Neuron (in vitro differentiated cells): ENCODE results near the gene ZBTB20.

ENCODE experiments used
- H2AFZ ChIP-seq: one replicate; pipeline ENCODE4 v1.6.1; 2013; ENCODE audit warnings: low read depth, mild to moderate bottlenecking, inconsistent platforms, low read length, moderate library complexity
- H3K27me3 ChIP-seq: one replicate; pipeline ENCODE4 v1.6.1; 2013; ENCODE audit warnings: low read length; ENCODE audit not compliant: insufficient read depth
- H3K36me3 ChIP-seq: one replicate; pipeline ENCODE4 v1.6.1; 2013; ENCODE audit warnings: low read length; ENCODE audit not compliant: insufficient read depth
- H3K4me1 ChIP-seq: one replicate; pipeline ENCODE4 v1.6.1; 2013; ENCODE audit warnings: low read length; ENCODE audit not compliant: insufficient read depth
- H3K4me3 ChIP-seq: 2 replicates; pipeline ENCODE4 v1.5.1; 2013; ENCODE audit warnings: mild to moderate bottlenecking, low read length, moderate library complexity
- H3K9me3 ChIP-seq: one replicate; pipeline ENCODE4 v1.6.1; 2013; ENCODE audit warnings: low read length

ZBTB20 gene

DNA sequence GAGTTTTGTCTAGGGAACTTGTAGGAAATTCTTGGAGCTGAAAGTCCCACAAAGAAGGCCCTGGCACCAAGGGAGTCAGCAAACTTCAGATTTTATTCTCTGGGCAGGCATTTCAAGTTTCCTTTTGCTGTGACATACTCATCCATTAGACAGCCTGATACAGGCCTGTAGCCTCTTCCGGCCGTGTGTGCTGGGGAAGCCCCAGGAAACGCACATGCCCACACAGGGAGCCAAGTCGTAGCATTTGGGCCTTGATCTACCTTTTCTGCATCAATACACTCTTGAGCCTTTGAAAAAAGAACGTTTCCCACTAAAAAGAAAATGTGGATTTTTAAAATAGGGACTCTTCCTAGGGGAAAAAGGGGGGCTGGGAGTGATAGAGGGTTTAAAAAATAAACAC, 838.3 kb downstream of the ZBTB20 start:
- Histone ChIP-seq H2AFZ (no peak overlapping the region), H3K4me1 (no peaks in the 10 kb centered on the region), H3K4me3 (no peak overlapping the region), H3K27me3 (no peaks in the 10 kb centered on the region), H3K9me3 (no peaks in the 10 kb centered on the region), H3K36me3 (no peaks in the 10 kb centered on the region)

DNA sequence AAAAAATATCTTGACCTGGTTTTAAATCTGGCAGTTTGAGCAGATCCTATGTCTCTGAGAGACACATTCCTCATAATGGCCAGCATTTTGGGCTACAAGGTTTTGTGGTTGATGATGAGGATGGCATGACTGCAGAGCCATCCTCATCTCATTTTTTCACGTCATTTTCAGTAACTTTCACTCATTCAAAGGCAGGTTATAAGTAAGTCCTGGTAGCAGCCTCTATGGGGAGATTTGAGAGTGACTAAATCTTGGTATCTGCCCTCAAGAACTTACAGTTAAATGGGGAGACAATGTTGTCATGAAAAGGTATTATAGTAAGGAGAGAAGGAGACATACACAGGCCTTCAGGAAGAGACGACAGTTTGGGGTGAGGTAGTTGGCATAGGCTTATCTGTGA, 838.7 kb downstream of the ZBTB20 start:
- Histone ChIP-seq H3K4me1 (no peaks in the 10 kb centered on the region), H3K36me3 (no peaks in the 10 kb centered on the region), H3K27me3 (no peaks in the 10 kb centered on the region), H3K4me3 (no peak overlapping the region), H2AFZ (no peak overlapping the region), H3K9me3 (no peaks in the 10 kb centered on the region)

DNA sequence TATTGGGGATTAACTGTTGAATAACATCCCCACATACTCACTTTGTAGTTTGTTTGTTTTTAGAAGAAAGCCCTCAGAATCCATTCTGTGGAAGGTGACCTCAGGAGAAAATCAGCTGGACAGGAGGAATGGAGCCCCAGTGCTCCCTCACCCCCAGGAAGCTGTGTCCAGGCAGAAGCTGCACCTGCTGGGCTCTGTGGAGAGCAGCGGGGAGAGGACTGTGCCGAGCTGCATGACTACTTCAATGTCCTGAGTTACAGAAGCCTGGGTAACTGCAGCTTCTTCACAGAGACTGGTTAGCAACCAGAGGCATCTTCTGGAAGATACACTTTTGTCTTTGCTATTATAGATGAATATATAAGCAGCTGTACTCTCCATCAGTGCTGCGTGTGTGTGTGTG, 839.3 kb downstream of the ZBTB20 start:
- Histone ChIP-seq H3K9me3 (no peaks in the 10 kb centered on the region), H3K27me3 (no peaks in the 10 kb centered on the region), H2AFZ (no peak overlapping the region), H3K4me1 (no peaks in the 10 kb centered on the region), H3K4me3 (no peak overlapping the region), H3K36me3 (no peaks in the 10 kb centered on the region)

DNA sequence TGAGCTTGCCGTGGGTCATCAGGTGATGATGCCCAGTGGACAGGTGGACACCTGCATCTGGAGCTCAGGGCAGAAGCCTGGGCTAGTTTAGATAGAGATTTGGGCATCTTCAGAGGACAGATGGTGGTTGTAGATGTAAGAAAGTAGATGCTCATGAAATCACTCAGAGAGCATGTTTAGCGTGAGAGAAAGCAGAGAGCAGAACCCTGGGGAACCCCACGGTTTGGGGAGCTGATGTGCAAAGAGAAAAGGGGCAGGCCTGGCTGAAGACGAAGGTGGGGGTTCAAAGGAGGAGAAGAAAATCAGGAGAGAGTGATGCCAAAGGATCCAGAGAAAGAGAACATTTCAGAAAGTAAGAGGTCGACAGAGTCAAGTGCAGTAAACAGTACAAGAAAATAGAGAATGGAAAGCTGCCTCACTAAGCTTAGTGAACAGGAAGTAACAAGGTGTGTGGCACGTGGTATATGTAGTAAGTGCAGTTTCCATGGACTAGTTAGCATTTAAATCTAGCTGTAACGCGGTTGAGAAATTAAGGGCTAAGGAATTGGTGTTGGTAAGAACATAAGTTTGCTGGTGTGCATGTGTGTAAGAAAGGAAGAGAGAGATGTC, 839.8 kb downstream of the ZBTB20 start:
- H3K36me3 ChIP-seq, result no peaks in the 10 kb centered on the region
- H3K4me1 ChIP-seq, result no peaks in the 10 kb centered on the region
- no peaks in the 10 kb centered on the region for H3K9me3 ChIP-seq
- H3K4me3 ChIP-seq, result no peak overlapping the region
- no peak overlapping the region for H2AFZ ChIP-seq
- H3K27me3 ChIP-seq, result no peaks in the 10 kb centered on the region

DNA sequence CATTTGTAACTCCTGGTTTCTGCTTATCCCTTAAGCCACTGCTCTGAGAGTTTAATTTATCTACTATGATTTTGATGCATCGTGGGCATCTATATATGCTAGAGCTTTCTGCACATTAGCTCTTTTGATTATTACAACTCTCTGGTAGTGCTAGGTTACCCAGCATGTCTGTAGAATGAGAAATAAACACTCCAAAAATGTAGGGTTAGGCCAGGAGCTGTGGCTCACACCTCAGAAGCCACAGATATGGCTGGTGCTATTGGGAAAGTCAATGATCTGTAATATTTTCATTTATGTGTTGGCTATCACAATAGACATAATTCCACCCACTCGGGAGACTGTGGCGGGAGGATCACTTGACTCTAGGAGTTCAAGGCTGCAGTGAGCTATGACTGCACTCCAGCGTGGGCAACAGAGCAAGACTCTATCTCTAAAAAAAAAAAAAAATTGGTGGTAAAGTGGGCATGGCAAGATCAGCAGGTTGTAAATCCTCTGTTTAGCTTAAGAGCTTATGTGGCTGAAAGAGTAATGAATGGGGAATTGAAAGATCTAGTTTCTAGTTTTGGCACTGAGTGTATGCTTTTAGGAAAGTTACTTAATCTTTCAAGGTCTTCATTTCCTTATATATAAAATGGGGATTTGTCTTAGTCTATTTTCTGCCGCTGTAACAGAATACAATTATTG, 847.0 kb downstream of the ZBTB20 start:
- Histone ChIP-seq H3K4me1 (no peaks in the 10 kb centered on the region), H3K9me3 (no peaks in the 10 kb centered on the region), H2AFZ (no peak overlapping the region), H3K4me3 (no peak overlapping the region), H3K27me3 (no peaks in the 10 kb centered on the region), H3K36me3 (no peaks in the 10 kb centered on the region)

DNA sequence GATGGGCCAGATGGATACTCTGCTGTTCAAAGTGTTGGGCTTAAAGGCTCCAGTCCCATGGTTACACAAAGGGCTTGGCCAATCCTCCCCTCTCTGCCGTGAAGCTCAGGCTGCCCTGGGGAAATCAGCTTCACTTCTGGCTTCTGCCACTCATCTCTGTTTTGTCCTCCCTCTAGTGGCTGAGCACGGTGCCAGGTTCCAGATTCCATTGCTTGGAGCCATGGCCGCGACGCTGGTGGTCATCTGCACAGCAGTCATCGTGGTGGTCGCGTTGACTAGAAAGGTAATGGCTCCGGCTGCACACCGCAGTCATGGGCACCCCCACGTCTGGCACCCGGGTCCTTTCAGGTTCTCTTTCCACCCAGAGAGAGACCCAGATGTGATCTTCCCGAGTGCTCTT, 847.7 kb downstream of the ZBTB20 start:
- H3K4me1 ChIP-seq, result no peaks in the 10 kb centered on the region
- no peaks in the 10 kb centered on the region for H3K36me3 ChIP-seq
- H3K4me3 ChIP-seq, result no peak overlapping the region
- no peaks in the 10 kb centered on the region for H3K27me3 ChIP-seq
- H3K9me3 ChIP-seq, result no peaks in the 10 kb centered on the region
- H2AFZ ChIP-seq, result no peak overlapping the region

DNA sequence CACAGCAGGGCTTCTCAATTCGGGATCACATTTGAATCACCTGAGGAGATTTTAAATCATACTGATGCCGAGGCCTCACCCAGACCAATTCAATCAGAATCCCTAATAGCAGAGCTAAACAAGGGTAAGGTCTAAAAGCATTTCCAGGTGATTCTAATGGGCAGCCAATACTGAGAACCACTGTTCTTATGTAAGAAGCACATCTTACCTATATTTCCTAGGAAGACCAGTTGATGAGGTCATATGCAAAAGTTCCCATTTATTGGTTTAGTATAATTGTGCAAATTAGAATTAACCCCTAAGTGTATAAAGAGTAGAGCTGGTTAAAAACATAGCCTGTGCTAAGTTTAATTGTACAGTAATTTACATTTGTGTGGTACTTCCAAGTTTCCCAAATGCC, 851.1 kb downstream of the ZBTB20 start:
- no peak overlapping the region for H3K4me3 ChIP-seq
- no peaks in the 10 kb centered on the region for H3K4me1 ChIP-seq
- no peaks in the 10 kb centered on the region for H3K36me3 ChIP-seq
- H2AFZ ChIP-seq, result no peak overlapping the region
- H3K27me3 ChIP-seq, result no peaks in the 10 kb centered on the region
- no peaks in the 10 kb centered on the region for H3K9me3 ChIP-seq

DNA sequence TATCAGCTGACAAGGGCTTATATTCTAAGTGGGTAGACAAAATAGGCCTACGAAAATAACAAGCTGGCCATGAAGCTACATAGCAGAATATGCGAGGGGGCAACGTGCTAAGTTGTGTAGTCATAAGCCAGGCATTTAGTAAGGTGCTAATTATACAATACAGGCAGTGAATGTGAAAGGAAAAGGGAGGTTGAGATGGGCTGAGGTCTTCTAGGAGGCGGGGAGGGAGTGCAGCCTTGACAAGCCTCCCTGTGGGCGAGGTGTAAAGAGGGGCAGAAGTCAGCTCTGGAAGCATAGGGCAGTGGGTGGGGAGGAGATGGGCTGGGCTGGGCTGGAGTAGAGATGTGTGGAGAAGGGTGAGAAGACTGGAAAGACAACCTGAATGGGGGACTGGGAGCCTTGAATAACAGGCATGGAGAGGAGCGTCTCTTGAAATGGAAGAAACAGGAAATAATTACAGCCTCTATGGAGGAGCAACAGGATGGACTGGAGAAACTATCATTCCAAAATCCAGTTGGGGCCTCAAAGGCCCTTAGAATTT, 852.1 kb downstream of the ZBTB20 start:
- H3K9me3 ChIP-seq, result no peaks in the 10 kb centered on the region
- H3K36me3 ChIP-seq, result no peaks in the 10 kb centered on the region
- H2AFZ ChIP-seq, result no peak overlapping the region
- no peak overlapping the region for H3K4me3 ChIP-seq
- H3K27me3 ChIP-seq, result no peaks in the 10 kb centered on the region
- no peaks in the 10 kb centered on the region for H3K4me1 ChIP-seq

DNA sequence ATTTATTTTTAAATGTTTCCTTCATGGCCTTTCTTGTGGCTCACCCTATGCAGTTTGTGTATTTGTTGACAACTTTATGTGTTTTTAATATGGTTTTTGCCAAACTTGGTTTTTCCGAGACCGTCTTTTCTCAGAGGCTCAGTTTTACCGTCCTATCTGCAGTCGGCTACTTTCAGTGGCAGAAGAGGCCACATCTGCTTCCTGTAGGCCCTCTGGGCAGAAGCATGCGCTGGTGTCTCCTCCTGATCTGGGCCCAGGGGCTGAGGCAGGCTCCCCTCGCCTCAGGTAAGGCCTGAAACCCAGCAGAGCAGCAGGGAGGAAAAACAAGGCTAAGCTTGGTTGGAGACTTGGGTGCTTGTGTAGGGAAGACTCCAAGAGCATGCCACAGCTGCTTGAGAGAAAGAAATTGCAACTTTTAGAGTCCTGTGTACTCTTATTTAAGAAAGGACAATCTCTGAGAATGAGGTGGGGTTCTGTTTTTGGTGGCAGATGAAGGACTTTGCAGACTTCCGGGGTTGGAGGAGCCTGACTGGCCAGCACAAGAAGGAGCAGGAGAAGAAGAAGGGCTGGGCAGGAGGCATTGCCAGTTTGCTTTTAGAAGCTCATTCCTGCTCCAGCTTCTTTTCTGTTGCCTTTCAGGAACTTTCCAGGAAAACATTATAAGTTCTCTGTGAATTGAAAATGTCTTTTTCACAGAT, 853.1 kb downstream of the ZBTB20 start, which contains the start of gene TIGIT:
TIGIT (plus strand) TSS at position 191 of the 698 bp plus-strand sequence; CDS start at position 225, 34 bp downstream.
- no peaks in the 10 kb centered on the region for H3K4me1 ChIP-seq
- no peak within 1 kb of the TSS for H3K4me3 ChIP-seq
- no peaks in the 10 kb centered on the region for H3K36me3 ChIP-seq
- no peak within 1 kb of the TSS for H2AFZ ChIP-seq
- no peaks in the 10 kb centered on the region for H3K9me3 ChIP-seq
- no peaks in the 10 kb centered on the region for H3K27me3 ChIP-seq

DNA sequence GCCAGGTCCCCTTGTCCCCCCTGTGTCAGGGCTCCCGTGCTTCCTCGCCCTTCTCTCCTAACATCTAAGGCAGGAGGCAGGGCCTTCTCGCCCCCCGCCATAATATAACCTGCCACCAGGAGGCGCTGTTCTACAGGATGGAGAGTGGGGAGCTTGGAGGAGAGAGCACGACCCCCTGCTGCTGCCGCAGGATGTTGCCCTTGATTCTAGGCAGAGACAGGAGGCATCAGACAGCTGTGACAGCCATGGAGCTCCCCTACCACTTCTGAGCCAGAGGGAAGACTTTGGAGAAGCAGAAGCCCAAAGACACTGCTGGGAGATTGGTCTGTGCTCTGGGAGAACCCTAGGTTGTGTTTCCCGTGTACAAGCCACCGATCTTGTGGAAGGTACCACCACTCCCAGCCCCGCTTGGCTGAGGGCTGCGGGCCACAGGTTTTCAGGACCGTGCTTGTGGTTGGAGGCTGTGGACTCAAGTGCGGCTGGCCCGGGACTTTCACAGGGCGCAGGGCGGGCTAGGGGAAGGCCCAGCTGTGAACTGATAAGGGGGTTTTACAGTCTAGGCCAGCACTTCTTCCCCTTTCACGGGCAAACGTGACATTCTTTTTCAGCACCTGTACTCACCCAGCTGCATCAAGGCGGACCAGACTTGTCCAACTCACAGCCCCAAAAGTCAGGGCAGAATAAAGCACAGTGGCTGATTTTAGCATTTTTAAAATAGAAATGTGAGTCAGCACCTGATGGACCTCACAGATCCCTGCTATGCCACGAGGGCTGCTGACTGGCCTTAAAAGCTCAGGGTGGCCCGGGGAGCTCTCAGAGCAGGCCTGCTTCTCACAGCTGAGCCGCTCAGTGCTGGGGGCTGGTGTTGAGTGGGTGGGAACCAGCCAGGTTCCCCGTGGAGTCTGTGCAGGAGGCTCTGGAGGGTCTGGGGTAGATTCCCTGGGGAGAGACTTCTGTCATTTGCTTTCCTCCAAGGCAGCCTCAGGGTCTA, 855.9 kb downstream of the ZBTB20 start:
- H3K27me3 ChIP-seq, result no peaks in the 10 kb centered on the region
- no peaks in the 10 kb centered on the region for H3K9me3 ChIP-seq
- no peak overlapping the region for H3K4me3 ChIP-seq
- no peaks in the 10 kb centered on the region for H3K36me3 ChIP-seq
- no peaks in the 10 kb centered on the region for H3K4me1 ChIP-seq
- H2AFZ ChIP-seq, result no peak overlapping the region

DNA sequence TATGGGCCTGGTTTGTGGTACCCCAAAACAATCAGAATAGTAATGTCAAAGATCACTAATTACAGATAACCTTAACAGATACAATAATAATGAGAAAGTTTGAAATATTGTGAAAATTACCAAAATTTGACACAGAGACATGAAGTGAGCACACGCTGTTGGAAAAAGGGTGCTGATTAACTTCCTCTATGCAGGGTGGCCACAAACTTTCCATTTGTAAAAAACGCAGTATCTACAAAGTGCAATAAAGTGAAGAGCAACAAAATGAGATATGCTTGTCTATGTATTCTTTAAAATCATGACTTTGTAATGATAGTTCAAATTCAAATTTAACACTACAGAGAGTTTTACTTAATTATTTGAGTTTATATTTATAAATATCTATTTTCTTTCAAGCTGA, 860.8 kb downstream of the ZBTB20 start:
- no peaks in the 10 kb centered on the region for H3K27me3 ChIP-seq
- no peak overlapping the region for H3K4me3 ChIP-seq

DNA sequence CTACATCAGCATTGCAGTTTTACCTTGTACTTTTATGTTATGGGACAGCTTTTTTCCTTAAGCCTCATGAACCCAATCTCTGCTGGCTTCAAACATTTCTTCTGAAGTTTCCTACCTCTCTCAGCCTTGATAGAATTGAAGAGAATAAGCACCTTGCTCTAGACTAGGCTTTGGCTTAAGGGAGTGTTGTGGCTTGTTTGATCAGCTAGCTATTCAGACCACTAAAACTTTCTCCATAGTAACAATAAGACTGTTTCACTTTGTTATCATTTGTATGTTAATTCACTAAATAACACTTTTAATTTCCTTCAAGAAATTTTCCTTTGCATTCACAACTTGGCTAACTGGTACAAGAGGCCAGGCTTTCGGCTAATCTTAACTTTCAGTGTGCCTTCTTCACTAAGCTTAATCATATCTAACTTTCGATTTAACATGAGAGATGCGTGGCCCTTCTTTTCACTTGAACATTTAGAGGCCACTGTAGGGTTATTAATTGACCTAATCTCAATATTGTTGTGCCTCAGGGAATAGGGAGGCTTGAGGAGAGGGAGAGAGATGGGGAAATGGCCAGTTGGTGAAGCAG, 861.3 kb downstream of the ZBTB20 start:
- H2AFZ ChIP-seq, result no peak overlapping the region
- H3K4me1 ChIP-seq, result no peaks in the 10 kb centered on the region

More for the DNA sequence above, 860.8 kb downstream of the ZBTB20 start:
- H3K4me1 ChIP-seq, result no peaks in the 10 kb centered on the region
- H3K36me3 ChIP-seq, result no peaks in the 10 kb centered on the region
- no peak overlapping the region for H2AFZ ChIP-seq
- no peaks in the 10 kb centered on the region for H3K9me3 ChIP-seq

More for the DNA sequence above, 861.3 kb downstream of the ZBTB20 start:
- H3K9me3 ChIP-seq, result no peaks in the 10 kb centered on the region
- H3K27me3 ChIP-seq, result no peaks in the 10 kb centered on the region
- no peaks in the 10 kb centered on the region for H3K36me3 ChIP-seq
- no peak overlapping the region for H3K4me3 ChIP-seq
